Endothelial cell of umbilical vein (primary cell): ENCODE data around the gene MYO1B.

Experiments
- CTCF ChIP-seq, 2 donors: IDR thresholded peaks; 1 replicate in 1 of 2; 2 replicates in 1 of 2; pipeline ENCODE4 v1.5.1; 2011; ENCODE audit warnings: low read length in 2 of 2, mild to moderate bottlenecking in 2 of 2, moderate library complexity in 2 of 2, control low read depth in 1 of 2, inconsistent platforms in 1 of 2, low read depth in 1 of 2; ENCODE audit not compliant: insufficient read depth in 1 of 2; ENCODE audit errors: extremely low read depth in 1 of 2
- EZH2 ChIP-seq: IDR thresholded peaks from 2 replicates; pipeline ENCODE4 v1.6.1; 2012; ENCODE audit warnings: borderline replicate concordance, low read depth, mild to moderate bottlenecking, moderate library complexity, low read length, inconsistent platforms; ENCODE audit not compliant: severe bottlenecking
- FOS ChIP-seq: IDR thresholded peaks from 2 replicates; pipeline ENCODE4 v1.6.1; 2011; ENCODE audit warnings: mild to moderate bottlenecking, low read length, moderate library complexity, borderline replicate concordance; ENCODE audit not compliant: insufficient read depth
- JUN ChIP-seq: IDR thresholded peaks from 2 replicates; pipeline ENCODE4 v1.6.1; 2011; ENCODE audit warnings: borderline replicate concordance, low read depth; ENCODE audit not compliant: insufficient read length, insufficient read depth
- MAX ChIP-seq: IDR thresholded peaks from 2 replicates; pipeline ENCODE4 v1.6.1; 2011; ENCODE audit not compliant: insufficient read depth, insufficient read length
- MYC ChIP-seq: IDR thresholded peaks from one replicate; pipeline ENCODE4 v1.6.1; 2011; ENCODE audit warnings: mild to moderate bottlenecking, low read depth, low read length
- POLR2A ChIP-seq: IDR thresholded peaks from 2 replicates; pipeline ENCODE4 v1.6.1; 2012; ENCODE audit warnings: low read depth, mild to moderate bottlenecking, control low read depth, low read length
- POLR2AphosphoS5 ChIP-seq: IDR thresholded peaks from 2 replicates; pipeline ENCODE4 v1.6.1; 2012; ENCODE audit warnings: low read depth, mild to moderate bottlenecking, control low read depth, low read length, moderate library complexity; ENCODE audit not compliant: insufficient read depth

GRCh38 chr2:191199929-191200512 lies 45.2 kb upstream of the MYO1B start:
- TF ChIP-seq POLR2AphosphoS5 (no peak), POLR2A (no peak), CTCF (IDR thresholded peaks at IDR 0.05; ENCODE audit: extremely low read depth in 1 of 2, insufficient read depth in 1 of 2, low read depth in 1 of 2, low read length in 2 of 2) (no peak), FOS (no peak), EZH2 (no peak), MAX (no peak), JUN (no peak), MYC (no peak)
